Endodermal cell (in vitro differentiated cells): ENCODE results near the gene IRS1. TPM values are rescaled to one million over a fixed set of nuclear protein-coding genes. Genes with fewer than 3 reads are reported as not detected.

Experiments
- DNase-seq: peaks from one replicate; pipeline ENCODE4 v3.0.0-alpha.2; 2017
- H3K27ac ChIP-seq: 2 replicates; pipeline ENCODE4 v1.5.1; 2013; ENCODE audit warnings: mild to moderate bottlenecking, low read depth, low read length, moderate library complexity
- H3K27me3 ChIP-seq: 2 replicates; pipeline ENCODE4 v1.6.1; 2013; ENCODE audit warnings: mild to moderate bottlenecking, low read length, moderate library complexity; ENCODE audit not compliant: insufficient read depth, control insufficient read depth, poor library complexity, severe bottlenecking
- H3K36me3 ChIP-seq: 2 replicates; pipeline ENCODE4 v1.7.0; 2013; ENCODE audit warnings: mild to moderate bottlenecking, low read length, moderate library complexity; ENCODE audit not compliant: control insufficient read depth, insufficient read depth
- H3K4me1 ChIP-seq: one replicate; pipeline ENCODE4 v1.7.0; 2013; ENCODE audit warnings: low read length; ENCODE audit not compliant: control insufficient read depth, insufficient read depth
- H3K4me3 ChIP-seq: 2 replicates; pipeline ENCODE4 v1.5.1; 2013; ENCODE audit warnings: mild to moderate bottlenecking, low read length, moderate library complexity
- H3K9ac ChIP-seq: 2 replicates; pipeline ENCODE4 v1.6.1; 2013; ENCODE audit warnings: mild to moderate bottlenecking, low read length, moderate library complexity; ENCODE audit not compliant: poor library complexity, severe bottlenecking; ENCODE audit errors: extremely low read depth
- H3K9me3 ChIP-seq: 2 replicates; pipeline ENCODE4 v1.6.1; 2013; ENCODE audit warnings: mild to moderate bottlenecking, low read length, moderate library complexity; ENCODE audit not compliant: control insufficient read depth
- H3K27ac Mint-ChIP-seq: 2 replicates; pipeline ENCODE4 v1.8.0; 2020; ENCODE audit warnings: mixed read lengths
- H3K27me3 Mint-ChIP-seq: 2 replicates; pipeline ENCODE4 v1.8.0; 2021; ENCODE audit warnings: mild to moderate bottlenecking, mixed read lengths; ENCODE audit not compliant: insufficient read depth
- H3K36me3 Mint-ChIP-seq: 2 replicates; pipeline ENCODE4 v1.8.0; 2020; ENCODE audit warnings: low read depth, mixed read lengths
- H3K4me1 Mint-ChIP-seq: 2 replicates; pipeline ENCODE4 v1.8.0; 2020; ENCODE audit warnings: mixed read lengths
- H3K4me3 Mint-ChIP-seq: 2 replicates; pipeline ENCODE4 v1.8.0; 2020; ENCODE audit warnings: mild to moderate bottlenecking, moderate library complexity, mixed read lengths
- H3K9me3 Mint-ChIP-seq: 2 replicates; pipeline ENCODE4 v1.8.0; 2020; ENCODE audit warnings: mild to moderate bottlenecking, mixed read lengths
- CTCF ChIP-seq: fragments of 200-600 bp; sonication (generic); conservative IDR thresholded peaks from 2 replicates; pipeline ENCODE4 v1.5.0; 2021; ENCODE audit warnings: antibody characterized with exemption, mild to moderate bottlenecking
- WGBS, 2 experiments: methylation state at CpG; one replicate each; pipeline versions ENCODE4 v1.1.5 to v1.1.7; 2013; ENCODE audit warnings: missing lambda C conversion rate in 2 of 2, mixed read lengths in 1 of 2; ENCODE audit not compliant: insufficient coverage in 1 of 2, insufficient read length in 1 of 2; 5-methylcytosine and 5-hydroxymethylcytosine counted together
- total RNA-seq, 2 donors: library from RNA; stranded (reverse); fragmentation: NEBNext Ultra II Directional in 1 of 2; extraction: Animal tissue kit (Norgen Biotek cat#: 25700) in 1 of 2; gene quantifications; 2 replicates in 1 of 2; 3 replicates in 1 of 2; pipeline ENCODE4 v1.2.1, GENCODE V29; 2021

IRS1 gene
- total RNA-seq, 2 donors from 2014 or later, result 16.2 to 16.6 TPM

DNA sequence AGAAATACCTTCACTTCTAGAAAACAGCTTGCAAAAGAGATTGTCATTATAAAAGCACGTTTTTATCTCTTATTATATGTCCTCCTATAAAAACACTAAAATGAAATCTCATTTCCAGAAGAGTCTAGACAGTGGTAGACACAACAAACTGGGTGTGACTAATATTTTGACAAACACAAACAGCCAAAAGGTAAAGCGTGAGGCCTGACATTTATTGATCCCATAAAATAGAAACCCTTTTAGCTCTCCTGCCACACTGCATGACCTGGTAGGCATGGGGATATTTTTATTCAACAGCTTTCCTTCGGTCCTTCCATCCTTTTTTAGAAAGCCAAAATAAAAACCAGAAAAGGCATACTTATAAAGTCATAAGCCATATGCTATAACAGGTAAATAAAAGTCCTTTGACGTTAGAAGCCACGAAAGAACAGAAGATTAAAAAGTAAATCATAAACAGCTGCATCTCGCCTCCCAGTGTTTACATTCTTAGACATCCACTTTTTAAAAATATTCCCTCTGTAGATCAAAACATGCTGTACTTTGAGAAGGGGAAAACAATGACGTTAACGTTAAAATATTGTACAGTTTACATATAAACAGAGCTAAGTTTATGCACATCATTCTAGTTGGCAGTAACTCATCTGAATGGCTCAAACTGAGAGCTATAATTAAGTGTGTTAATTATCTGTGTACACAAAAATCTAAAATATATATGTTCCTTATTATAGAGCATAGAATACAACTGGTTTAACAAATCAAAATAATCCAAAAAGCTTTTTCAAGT, 44.6 kb downstream of the IRS1 start:
- no peaks in the 10 kb centered on the region for H3K27me3 ChIP-seq
- DNase-seq, result no peak
- no peak for TF ChIP-seq CTCF
- H3K27ac Mint-ChIP-seq, result no peak overlapping the region
- no peak overlapping the region for H3K4me3 ChIP-seq
- no peaks in the 10 kb centered on the region for H3K36me3 Mint-ChIP-seq
- H3K4me1 ChIP-seq, result no peaks in the 10 kb centered on the region
- peaks cover 14% of the 10 kb centered on the region for H3K4me1 Mint-ChIP-seq
- H3K27ac ChIP-seq, result no peak overlapping the region
- no peaks in the 10 kb centered on the region for H3K36me3 ChIP-seq
- no peaks in the 10 kb centered on the region for H3K9me3 Mint-ChIP-seq
- no peaks in the 10 kb centered on the region for H3K27me3 Mint-ChIP-seq
- no peaks in the 10 kb centered on the region for H3K9me3 ChIP-seq
- no peak overlapping the region for H3K4me3 Mint-ChIP-seq
- no peak overlapping the region for H3K9ac ChIP-seq
- 94 to 96% methylated on average over 4 to 8 of the region's 8 CpGs for WGBS, 2 experiments

GRCh38 chr2:226752887-226753286, 46.7 kb downstream of the IRS1 start:
- Histone ChIP-seq H3K4me1 (no peaks in the 10 kb centered on the region), H3K9me3 (no peaks in the 10 kb centered on the region), H3K27ac (no peak overlapping the region), H3K4me3 (no peak overlapping the region), H3K9ac (no peak overlapping the region), H3K36me3 (no peaks in the 10 kb centered on the region), H3K27me3 (no peaks in the 10 kb centered on the region)
- Mint-ChIP-seq H3K36me3 (peaks cover 7% of the 10 kb centered on the region), H3K27ac (no peak overlapping the region), H3K4me1 (peaks cover 20% of the 10 kb centered on the region), H3K9me3 (peaks cover under 1% of the 10 kb centered on the region), H3K4me3 (no peak overlapping the region), H3K27me3 (no peaks in the 10 kb centered on the region)
- no peak for TF ChIP-seq CTCF
- 94% methylated on average over 4 of the region's 4 CpGs; no CpG with 5 or more reads in 1 of the 2 experiments for WGBS, 2 experiments
- no peak for DNase-seq

DNA sequence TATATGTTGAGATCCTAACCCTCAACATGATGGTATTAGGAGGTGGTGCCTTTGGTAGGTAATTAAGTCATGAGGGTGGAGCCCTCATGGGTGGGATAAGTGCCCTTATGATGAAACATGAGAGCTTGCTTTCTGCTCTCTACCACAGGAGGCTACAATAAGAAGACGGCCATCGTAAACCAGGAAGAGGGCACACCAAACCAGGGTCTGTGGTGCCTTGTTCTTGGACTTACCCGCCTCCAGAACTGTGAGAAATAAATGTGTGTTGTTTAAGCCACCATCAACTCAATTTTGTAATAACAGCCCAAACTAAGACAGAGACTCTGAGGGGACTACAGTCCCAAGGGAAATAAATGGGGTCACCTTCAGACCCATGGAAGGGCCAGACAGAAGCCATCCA, 52.3 kb downstream of the IRS1 start:
- no peaks in the 10 kb centered on the region for H3K36me3 ChIP-seq
- peaks cover 7% of the 10 kb centered on the region for H3K9me3 ChIP-seq
- Mint-ChIP-seq H3K4me1 (peaks cover 8% of the 10 kb centered on the region), H3K36me3 (peaks cover 17% of the 10 kb centered on the region), H3K27me3 (no peaks in the 10 kb centered on the region), H3K9me3 (peaks cover 4% of the 10 kb centered on the region), H3K27ac (no peak overlapping the region), H3K4me3 (no peak overlapping the region)
- no peak overlapping the region for H3K4me3 ChIP-seq
- H3K9ac ChIP-seq, result no peak overlapping the region
- no peak for DNase-seq
- no peaks in the 10 kb centered on the region for H3K27me3 ChIP-seq
- no peak for TF ChIP-seq CTCF
- WGBS, 2 experiments, result 96% methylated on average over 3 of the region's 3 CpGs; no CpG with 5 or more reads in 1 of the 2 experiments
- no peaks in the 10 kb centered on the region for H3K4me1 ChIP-seq
- H3K27ac ChIP-seq, result no peak overlapping the region
